ENCODE data around the gene SPACDR.
"Not testable (repeated sequence)": the region's sequence is repeated elsewhere in the genome, so short reads cannot be mapped to it uniquely, and the experiment has no call there.

SPACDR gene

DNA sequence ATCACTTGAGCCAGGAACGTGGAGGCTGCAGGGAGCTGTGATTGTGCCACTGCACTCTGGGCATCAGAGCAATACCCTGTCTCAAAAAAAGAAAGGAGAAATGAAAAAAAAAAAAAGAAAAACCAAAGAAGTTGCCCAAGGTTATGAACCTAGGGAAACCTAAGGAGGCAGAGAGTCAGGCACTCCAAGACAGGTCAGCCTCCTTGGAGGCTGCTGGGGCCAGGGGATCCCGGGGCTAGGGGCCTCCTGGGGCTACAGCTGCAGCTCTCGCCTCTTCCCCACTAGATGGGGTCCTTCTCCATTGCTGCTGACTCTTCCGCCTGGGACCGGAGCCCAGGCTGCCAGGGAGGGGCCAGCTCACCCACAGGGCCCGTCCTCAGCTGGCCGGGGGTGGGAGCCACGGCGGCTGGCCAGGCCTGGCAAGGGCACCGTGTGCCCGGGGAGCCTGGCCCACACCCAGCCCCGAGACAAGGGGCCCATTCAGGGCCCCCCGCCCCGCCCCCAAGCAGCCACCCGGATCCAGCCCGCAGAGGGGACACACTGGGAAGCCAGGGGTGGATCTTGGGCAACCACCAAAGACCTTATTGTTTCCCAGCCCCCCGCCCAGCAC lies 1.7 kb upstream of the SPACDR start:
- no peak for DNase-seq (ENCODE audit: low spot score)

DNA sequence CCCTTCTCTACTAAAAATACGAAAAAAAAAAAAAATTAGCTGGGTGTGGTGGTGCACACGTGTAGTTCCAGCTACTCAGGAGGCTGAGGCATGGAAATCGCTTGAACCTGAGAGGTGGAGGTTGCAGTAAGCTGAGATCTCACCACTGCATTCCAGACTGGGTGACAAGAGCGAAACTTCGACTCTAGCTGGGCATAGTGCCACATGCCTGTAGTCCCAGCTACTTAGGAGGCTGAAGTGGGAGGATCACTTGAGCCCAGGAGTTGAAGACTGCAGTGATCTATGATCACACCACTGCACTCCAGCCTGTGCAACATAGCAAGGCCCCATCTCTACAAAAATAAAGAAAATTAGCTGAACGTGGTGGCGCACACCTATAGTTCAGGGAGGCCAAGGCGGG lies 1.2 kb upstream of the SPACDR start:
- no peak for DNase-seq (ENCODE audit: low spot score)

DNA sequence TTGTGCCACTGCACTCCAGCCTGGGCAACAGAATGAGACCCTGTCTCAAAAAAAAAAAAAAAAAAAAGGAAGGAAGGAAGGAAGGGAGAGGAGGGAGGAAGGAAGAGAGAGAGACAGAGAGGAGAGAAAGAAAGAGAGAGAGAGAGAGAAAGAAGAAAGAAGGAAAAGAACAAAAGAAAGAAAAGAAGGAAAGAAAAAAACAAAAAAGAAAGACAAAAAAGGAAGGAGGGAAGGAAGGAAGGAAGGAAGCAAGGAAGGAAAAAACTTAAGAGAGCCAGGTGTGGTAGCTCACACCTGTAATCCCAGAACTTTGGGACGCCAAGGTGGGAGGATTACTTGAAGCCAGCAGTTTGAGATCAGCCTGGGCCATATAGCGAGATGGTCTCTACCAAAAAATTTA lies 731 bp upstream of the SPACDR start:
- no peak for DNase-seq (ENCODE audit: low spot score)

DNA sequence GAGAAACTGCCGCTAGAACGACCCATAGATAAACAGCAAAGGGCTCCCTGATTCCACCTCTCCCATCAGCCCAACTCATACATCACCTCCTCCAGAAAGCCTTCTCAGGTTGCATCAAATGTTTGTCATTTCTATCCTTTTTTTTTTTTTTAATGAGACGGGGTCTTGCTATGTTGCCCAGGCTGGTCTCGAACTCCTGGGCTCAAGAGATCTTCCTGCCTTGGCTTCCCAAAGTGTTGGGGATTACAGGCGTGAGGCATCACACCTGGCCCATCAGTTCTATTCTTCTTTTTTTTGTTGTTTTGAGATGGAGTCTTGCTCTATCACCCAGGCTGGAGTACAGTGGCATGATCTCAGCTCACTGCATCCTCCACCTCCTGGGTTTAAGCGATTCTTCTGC lies 7.0 kb downstream of the SPACDR start:
- no peak for DNase-seq (ENCODE audit: low spot score)

DNA sequence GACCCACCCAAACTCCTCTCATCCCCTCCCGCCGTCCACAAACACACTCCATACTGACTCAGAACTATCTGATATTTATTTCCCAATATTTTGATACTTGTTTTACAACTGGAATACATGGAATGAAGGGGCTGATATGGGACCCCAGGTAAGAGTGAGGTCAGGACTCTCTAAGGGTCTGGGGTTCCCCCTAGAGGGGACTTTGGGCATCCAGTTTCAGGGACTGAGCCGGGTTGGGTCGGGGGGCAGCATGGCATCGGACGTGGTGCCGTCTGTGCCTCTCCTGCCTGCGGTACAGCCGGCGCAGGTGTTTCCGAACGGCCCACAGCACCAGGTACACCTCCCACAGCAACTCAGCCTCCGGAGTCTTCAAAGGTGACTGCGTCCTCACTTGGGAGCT lies 7.5 kb downstream of the SPACDR start:
- no peak for DNase-seq (ENCODE audit: low spot score)

DNA sequence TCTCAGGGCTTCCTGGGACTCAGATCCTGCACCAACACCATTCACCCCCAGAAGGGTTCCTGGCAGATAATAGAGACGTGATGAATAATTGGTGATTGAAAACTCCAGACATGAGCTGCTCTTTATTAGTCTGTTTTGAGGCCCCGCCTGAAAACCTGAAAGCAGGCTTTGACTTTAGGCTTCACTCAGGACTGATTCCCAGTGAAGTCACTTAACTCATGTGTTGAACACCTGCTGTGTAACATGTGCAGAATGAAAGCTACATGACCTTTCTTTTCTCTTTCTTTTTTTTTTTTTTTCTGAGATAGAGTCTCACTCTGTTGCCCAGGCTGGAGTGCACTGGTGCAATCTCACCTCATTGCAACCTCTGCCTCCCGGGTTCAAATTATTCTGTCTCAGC lies 8.9 kb downstream of the SPACDR start:
- DNase-seq (ENCODE audit: low spot score), result no peak

DNA sequence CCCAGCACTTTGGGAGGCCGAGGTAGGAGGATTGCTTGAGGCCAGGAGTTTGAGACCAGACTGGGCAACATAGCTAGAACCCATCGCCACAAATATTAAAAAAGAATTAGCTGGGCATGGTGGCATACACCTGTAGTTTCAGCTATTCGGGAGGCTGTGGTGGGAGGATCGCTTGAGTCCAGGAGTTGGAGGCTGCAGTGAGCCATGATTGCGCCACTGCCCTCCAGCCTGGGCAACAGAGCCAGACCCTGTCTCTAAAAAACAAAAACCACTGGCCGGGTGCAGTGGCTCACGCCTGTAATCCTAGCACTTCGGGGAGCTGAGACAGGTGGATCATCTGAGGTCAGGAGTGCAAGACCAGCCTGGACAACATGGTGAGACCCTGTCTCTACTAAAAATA lies 10.2 kb downstream of the SPACDR start:
- DNase-seq (ENCODE audit: low spot score), result not testable (repeated sequence)

DNA sequence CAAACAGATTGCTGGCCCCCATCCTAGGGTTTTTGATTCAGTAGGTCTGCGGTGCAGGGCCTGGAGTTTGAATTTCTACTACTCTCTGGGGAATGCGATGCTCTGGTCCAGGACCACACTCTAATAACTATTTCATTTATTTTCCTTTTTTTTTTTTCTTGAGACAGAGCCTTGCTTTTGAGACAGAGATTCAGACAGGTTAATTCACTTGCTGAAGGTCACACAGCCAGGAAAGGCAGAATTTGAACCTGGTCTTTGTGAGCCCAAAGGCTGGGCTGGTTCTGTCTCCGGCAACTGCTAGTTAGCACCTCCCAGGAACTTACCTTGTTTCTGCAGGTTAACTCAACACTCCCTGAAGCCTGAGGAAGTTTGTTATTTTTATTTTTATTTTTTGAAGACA lies 11.5 kb downstream of the SPACDR start:
- DNase-seq (ENCODE audit: low spot score), result no peak

DNA sequence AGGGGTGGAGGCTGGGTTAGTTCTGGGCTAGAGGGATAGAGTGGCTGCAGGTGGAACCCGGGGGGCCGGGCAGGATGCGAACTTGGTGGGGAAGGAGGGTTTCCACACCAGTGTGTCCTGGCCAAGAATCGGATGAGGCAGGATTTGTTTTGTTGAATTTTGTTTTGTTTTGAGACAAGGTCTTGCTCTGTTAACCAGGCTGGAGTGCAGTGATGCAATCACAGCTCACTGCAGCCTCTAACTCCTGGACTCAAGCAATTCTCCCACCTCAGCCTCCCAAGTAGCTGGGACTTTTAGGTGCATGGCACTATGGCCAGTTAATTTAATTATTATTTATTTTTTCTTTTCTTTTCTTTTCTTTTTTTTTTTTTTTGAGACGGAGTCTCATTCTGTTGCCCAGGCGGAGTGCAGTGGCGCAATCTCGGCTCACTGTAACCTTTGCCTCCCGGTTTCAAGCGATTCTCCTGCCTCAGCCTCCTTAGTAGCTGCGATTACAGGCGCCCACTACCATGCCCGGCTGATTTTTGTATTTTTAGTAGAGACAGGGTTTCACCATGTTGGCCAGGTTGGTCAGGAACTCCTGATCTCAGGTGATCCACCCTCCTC lies 14.8 kb downstream of the SPACDR start:
- DNase-seq (ENCODE audit: low spot score), result no peak

DNA sequence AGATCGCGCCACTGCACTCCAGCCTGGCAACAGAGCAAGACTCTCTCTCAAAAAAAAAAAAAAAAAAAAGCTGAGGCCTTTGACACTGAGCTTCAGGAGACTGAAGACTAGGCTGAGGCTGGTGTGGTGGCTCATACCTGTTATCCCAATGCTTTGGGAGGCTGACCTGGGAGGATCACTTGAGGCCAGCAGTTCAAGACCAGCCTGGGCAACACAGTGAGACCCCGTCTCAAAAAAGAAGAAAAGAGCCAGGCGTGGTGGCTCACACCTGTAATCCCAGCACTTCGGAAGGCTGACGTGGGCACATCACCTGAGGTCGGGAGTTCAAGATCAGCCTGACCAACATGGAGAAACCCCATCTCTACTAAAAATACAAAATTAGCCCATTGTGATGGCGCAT lies 16.7 kb downstream of the SPACDR start:
- DNase-seq (ENCODE audit: low spot score), result not testable (repeated sequence)

DNA sequence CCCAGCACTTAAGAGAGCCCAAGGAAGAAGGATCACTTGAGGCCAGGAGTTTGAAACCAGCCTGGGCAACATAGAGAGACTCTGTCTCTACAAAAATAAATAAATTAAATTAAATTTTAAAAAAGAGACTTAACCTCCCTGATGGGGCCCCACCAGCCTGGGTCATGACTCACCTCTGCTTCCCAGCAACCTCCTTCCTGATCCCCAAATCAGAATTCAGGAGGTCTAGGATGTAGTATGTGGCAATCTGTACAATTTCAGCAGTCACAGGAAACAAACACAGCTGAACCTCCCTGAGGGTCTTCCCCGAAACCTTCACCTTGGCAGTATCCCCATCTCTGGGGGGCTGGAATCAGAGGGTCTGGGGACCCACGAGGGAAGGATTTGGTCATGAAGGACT lies 18.0 kb downstream of the SPACDR start:
- DNase-seq (ENCODE audit: low spot score), result no peak

DNA sequence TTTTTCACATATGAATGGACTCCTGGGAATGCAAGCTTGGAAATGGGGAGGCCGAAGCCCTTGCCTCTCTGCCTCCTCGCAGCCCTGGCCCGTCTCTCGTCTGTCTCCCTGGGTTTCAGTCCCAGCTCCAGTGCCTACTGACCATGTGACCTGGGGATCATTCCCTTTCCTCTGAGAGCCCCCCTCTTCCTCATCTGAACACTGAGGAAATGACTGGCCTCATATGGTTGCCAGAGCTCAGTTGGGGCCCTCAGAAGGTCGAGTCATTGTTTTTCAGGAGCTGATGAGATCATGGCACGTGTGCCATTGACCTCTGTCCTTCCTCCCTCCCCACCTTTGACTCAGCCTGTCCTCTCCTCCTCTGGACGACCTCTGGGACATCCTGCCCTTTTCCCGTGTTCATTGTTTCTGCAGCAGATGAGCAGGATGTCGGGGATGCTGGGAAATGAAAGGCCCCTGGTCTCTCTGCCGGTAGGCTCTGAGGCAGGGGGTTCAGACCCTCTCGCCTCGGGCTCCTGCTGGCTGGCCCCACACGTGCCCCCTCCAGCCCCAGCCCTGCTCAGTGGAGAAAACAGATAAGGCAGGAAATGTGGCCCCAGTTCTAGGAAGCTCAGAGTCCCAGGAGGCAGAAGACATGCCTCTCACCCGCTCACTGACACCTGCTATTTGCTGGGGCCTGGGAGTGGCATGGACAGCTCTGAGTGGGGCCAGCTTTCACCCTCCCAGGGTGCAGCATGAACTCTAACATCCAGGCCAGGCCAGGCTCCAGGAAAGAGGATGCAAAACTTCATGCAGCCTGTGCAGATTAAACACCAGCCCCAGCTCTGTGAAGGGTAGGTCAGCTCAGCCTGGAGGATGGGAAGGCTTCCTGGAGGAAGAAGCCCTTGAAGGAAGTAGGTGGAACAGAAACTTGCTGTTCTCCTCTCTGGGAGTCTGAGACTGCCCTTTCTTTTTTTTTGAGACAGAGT lies 19.5 kb downstream of the SPACDR start:
- peak; percentile 96 for DNase-seq (ENCODE audit: low spot score)

DNA sequence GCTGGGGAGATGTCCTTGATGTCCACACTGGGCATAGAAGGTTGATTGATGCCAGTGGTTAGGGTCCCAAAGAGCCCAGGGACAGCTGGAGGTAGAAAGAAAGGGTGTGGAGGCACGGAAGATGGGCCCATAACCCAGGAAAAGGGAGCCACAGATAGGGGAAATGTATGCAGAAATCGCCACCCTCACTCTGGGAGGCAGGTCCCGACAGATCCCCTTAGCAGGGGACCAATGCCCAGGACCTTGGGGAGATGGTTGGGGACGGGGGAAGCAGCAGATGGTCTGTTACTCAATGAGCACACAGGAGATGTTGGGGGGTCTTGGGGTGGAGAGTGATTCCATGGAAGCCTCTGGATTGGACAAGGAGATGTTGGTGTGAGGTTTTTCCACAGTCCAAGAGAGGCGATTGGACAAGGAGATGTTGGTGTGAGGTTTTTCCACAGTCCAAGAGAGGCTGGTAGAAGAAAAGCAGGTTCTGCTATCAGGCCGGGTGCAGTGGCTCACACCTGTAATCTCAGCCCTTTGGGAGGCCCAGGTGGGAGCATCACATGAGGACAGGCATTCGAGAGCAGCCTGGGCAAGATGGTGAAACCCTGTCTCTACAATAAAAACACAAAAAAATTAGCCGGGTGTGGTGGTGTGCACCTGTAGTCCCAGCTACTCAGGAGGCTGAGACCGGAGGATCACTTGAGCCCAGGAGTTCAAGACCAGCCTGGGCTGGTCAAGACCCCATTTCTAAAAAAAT lies 20.8 kb downstream of the SPACDR start:
- DNase-seq (ENCODE audit: low spot score), result no peak

DNA sequence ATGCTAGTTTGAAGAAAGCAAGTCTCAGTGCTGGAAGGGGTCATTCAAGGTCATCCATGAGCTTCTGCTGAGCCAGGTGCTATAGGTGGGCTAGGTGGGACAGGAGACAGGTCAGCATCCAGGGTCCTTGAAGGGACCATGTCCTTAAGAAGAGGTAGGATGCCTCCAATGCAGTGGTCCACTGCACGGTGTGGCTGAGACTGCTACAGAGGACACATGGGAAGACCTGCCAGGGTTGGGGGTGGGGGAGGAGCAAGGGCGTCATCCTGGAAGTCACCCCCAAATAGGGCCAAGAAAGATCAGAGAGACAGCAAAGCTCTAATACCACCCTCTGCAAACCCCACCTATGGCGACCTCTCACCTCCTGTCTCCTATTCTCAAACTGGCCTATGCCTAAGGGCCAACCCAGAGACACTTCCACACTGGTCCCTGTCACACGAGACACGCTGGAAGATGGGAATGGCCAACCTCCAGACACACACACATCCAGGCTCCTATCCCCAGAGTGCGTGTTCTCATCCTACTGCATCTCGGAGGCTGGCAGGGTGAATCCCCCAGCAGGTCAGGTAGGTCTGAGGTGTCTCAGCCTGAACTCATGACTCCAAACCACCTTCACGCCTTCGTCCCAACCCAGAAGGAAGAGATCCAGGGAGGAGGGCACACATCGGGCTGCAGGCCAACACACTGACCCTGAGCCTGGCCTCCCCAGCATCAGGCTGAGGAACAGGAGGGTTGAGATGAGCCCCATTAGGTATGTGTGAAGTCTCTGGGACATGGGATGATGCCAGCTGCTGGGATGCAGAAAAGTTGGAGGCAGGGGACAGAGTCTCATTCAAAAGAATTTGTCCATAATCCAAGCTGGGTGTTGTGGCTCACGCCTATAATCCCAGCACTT lies 22.2 kb downstream of the SPACDR start:
- no peak for DNase-seq (ENCODE audit: low spot score)

DNA sequence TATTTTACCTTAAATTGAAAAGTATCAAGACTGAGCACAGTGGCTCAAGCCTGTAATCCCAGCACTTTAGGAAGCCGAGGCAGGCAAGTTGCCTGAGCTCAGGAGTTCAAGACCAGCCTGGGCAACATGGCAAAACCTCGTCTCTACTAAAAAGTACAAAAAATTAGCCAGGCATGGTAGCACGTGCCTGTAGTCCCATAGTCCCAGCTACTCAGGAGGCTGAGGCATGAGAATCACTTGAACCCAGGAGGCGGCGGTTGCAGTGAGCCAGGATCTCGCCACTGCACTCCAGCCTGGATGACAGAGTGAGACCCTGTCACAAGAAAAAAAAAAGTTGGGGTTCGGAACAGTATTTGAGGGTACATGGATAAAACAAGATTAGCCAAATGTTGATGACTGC lies 24.8 kb downstream of the SPACDR start:
- not testable (repeated sequence) for DNase-seq (ENCODE audit: low spot score)

DNA sequence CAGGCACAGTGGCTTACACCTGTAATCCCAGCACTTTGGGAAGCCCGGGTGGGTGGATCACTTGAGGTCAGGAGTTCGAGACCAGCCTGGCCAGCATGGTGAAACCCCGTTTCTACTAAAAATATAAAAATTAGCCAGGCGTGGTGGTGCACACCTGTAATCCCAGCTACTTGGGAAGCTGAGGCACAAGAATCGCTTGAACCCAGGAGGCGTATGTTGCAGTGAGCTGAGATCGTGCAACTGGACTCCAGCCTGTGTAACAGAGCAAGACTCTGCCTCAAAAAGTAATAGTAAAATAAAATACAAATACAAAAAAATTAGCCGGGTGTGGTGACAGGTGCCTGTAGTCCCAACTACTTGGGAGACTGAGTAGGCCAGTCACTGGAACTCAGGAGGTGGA lies 25.3 kb downstream of the SPACDR start:
- not testable (repeated sequence) for DNase-seq (ENCODE audit: low spot score)

DNA sequence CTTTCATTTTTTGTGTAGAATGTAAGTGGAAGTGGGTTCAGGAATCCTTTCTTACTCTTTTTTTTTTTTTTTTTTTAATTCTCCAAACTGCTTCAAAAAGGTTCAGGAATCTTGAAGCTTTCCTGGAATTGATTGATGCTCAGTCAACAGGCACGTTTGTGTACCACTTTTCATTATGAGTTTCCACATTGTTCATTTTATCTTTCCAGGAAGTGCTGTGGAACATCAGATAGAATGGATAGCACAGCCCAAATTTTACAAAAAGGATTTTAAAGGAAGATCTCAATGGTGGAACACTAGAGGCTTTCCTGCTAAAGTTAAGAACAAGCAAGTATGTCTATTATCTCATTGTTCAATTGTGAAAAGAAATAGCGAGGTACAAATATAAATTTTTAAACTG lies 25.9 kb downstream of the SPACDR start:
- DNase-seq (ENCODE audit: low spot score), result no peak

DNA sequence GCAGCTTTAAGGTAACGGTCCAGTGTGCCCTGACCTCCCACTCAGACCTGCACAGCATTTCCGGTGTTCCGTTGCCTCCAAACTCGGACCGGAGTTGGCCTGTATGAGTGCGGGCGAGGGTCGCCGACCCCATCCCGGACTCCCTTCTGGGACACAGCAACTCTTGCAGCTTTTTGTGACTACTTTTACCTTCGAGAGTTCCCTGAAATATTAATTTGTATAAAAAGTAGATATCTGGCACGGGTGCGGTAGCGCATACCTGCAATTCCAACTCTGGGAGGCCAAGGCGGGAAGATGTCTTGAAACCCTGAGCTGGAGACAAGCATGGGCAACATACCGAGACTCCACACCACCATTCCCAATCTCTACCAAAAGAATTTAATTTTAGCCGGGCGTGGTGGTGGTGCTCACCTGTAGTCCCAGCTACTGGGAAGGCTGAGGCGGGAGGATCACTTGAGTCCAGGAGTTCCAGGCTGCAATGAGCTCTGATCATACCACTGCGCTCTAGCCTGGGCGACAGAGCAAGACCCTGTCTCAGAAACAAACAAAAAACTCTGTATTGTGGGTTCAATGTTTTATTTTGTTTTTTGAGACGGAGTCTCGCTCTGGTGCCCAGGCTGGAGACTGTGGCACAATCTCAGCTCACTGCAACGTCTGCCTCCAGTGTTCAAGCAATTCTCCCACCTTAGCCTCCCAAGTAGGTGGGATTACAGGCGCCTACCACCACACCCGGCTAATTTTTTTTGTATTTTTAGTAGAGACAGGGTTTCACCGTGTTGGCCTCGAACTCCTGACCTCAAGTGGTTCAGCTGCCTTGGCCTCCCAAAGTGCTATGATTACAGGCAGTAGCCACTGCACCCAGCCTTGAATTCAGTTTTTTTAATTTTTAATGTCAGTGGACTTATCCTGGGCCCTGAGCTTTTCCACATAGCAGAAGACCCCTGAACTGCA lies 26.6 kb downstream of the SPACDR start:
- DNase-seq (ENCODE audit: low spot score), result no peak

DNA sequence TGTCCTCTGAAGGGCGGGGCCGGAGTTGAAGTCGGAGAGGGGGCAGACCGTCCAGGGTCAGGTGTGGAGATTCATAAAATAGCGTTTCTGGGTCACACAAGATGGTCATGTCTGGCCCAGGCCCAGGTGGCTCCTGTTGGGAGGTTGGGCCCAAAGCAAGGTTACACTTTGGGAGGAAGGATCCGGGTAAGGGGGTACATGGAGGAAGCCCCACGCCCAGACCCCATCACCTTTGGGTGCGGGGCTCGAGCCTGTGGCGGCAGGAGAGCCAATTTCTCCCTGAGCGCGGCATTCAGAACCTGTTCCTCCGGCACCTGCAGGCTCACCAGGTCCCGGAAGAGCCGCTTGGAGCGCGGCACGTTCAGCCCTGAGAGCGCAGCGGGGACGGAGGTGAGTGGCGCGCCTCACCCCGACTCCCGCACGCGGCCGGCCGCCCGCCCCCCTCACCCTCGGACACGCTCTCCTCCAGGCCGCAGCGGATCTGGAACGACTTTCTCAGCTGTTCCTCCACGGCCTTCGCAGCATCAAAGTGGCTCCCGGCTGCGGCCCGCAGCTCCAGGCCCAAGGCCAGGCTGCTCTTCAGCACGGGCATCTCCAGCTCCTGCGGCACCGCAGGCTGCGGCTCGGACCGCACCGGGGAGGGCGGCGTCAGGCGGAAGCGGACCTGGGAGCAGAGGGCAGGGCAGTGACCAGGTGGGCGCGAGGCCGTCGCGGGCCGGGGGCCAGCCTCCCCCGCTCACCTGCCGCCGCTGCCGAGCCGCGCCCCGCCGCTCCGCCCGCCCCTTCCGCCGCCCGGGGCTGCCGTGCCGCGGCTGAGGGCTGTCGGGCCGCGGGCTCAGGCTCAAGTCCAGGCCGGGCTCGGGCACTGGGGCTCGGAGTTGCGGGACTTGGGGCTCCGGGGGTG lies 28.4 kb downstream of the SPACDR start:
- no peak for DNase-seq (ENCODE audit: low spot score)
